ENCODE measurements around the gene IRAK1. TPM values are rescaled to one million over a fixed set of nuclear protein-coding genes. Genes with fewer than 3 reads are reported as not detected.
"Not testable (repeated sequence)": the region's sequence is repeated elsewhere in the genome, so short reads cannot be mapped to it uniquely, and the experiment has no call there.

The IRAK1 gene
- polyA plus RNA-seq, 3 donors, result 64.1 to 67.7 (median 64.2) TPM

DNA sequence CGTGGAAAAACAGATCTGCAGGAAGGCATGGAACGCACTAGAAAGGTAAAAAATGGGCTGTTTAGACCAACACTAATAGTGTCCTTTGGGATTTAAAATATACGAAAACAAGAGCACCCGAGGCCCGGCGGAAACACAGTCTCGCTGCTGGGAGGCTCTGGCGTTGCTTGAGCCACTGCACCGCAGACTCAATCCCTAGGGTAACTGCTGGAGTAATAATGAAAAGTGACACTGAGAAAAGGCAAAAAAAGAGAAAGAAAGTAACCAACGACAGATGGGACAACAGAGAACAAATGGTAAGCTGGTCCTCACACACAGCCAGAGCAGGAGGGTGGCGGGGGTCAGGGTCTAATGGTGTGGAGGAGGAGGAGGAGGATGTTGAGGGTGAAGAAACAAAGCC, 15.4 kb downstream of the IRAK1 start:
- DNase-seq, result no peak

- no peak for DNase-seq
Observed at GRCh38 chrX:154002215-154002719, 17.4 kb downstream of the IRAK1 start.

DNA sequence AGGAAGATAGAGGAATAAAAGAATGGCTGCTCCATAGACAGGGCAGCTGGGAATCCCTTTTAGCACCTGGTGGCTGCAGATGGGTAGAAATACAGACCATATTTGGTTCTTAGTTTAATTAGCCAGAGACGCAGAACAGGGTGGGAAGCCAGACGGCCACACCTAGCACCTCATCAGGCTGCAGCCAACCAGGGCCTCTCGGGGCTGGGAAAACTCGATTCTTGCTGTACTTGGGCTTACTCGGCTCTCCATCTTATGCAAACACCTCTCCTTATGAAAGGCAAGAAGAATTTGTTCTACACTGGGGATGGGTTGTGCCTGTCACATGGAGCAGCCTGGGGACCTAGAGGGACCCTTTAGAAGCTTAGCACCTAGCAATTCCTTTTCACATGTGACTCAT, 19.7 kb downstream of the IRAK1 start:
- no peak for DNase-seq

DNA sequence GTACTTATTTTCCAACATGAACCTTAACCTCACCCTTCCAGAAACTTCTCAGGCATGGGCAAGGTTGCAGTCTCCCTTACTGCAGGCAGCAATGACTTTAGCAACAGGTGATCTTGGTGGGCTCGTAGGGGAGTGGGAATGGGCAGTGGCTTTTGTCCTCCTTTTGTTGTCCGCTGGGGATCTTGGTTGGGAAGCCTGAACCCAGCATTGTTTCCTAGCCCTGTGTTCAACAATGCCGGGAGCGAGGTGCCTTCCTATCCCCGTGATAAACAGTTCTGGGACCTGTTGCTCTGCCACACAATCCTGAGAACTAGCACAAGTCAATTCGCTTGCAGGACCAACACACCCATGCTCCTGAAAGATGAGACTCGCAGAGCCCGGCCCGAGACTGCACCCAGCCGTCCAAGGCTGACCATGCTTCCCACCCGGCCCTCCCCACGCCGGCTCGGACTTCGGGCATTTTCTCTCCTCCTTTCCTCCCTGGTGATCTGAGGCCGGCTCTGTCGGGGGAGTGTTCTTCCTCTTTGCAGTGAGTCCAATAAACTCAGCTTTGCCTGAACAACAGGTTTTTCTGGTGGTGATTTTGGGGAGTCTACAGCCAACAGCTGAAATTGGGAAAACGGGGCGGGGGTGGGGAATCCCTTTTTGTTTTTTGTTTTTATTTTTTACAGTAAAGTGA, 20.2 kb downstream of the IRAK1 start:
- DNase-seq, result no peak

DNA sequence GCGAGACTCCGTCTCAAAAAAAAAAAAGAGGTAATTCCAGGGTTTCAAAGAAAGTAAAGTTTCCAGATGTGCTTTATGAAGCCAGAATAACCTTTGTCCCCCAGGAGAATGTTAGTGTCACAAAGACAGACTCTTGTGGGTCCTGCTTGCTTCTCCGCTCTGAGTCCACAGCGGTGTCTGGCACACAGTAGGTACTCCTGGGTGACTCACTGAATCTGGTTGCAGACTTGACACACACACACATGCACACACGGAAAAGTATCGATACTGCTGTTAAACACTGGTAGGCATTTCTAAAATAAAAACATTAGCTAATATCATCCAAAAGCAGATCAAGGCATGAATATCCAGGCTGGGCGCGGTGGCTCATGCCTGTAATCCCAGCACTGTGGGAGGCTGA, 24.2 kb downstream of the IRAK1 start:
- DNase-seq, result no peak

DNA sequence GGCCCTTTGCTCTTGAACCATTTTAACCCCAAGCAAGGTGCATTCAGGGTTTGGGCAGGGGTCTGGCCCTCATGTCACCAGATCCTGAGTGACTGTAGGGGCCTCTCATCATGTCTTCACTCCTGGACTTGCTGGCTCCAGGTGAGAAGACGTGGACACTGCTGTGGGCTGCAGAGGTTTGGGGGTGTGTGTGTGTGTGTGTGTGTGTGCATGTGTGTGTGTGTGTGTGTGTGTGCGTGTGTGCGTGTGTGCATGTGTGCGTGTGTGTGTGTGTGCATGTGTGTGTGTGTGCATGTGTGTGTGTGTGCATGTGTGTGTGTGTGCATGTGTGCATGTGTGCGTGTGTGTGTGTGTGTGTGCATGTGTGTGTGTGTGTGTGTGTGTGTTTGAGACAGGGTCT, 25.3 kb downstream of the IRAK1 start:
- not testable (repeated sequence) for DNase-seq

- DNase-seq, result no peak
Observed at GRCh38 chrX:153993978-153994377, 25.7 kb downstream of the IRAK1 start.

- no peak for DNase-seq
Observed at GRCh38 chrX:153993079-153993478, 26.6 kb downstream of the IRAK1 start.

DNA sequence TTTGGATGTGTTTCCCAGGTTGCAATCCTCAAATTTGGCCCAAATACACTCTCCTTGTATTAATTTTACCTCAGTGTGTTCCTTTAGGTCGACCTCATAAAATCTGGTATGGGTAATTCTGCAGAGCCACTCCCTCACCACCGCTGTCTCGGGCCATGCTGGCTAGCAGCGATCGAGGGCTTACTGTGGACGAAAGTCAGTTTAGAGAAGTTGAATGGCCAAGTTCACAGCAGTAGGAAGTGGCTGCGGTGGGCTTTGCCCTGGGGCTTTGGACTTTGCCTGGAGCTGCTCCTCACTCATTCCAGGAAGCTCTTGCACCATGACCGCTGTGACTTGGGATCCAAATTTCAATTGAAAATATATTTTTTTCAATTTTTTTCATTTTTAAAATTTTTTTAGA, 27.5 kb downstream of the IRAK1 start:
- DNase-seq, result no peak

GRCh38 chrX:153991013-153991580, 28.6 kb downstream of the IRAK1 start:
- no peak for DNase-seq

- no peak for DNase-seq
Observed at GRCh38 chrX:153989973-153990655, 29.6 kb downstream of the IRAK1 start.

- DNase-seq, result no peak
Observed at GRCh38 chrX:153988493-153988892, 31.2 kb downstream of the IRAK1 start.

DNA sequence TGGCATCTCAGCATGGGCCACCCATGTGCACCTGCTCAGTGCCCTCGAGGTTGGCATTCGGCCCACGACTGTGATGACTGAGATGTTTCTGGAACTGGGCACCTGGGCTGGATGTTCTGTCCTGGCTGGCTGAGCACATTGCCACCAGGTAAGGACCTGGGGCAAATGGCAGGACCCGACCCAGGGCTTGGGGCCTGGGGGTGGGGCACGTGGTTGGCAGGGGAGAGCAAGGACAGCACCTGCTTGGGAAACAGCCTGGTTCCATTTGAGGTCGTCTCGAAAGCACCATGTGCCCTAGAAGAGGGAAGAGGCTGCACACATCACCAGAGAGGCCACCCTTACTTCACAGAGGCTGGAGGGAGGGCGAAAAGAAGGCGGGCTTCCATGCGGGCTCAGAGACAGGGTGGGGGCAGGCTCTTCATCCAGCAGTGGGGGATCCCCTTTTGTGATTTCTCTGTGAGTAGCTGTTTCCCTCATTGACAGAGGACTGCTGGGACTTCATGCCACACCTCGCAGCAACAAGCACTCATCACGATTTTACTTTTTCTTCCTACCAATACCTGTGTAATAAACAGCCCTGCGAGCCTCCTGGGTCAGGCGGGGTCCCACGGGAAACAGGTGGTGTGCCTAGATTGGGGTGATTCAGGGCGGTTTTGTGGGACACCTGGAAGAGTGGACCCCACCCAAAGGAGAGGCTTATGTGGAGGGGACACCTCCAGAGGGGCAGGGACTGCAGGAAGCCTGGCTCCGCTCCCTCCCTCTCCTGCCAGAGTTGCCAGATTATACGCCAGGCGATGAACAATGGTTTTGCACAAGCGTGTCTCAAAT, 35.1 kb downstream of the IRAK1 start:
- DNase-seq, result no peak

- DNase-seq, result no peak
Observed at GRCh38 chrX:153983321-153983801, 36.3 kb downstream of the IRAK1 start.

GRCh38 chrX:153981771-153982533, 37.8 kb downstream of the IRAK1 start:
- DNase-seq, result no peak

DNA sequence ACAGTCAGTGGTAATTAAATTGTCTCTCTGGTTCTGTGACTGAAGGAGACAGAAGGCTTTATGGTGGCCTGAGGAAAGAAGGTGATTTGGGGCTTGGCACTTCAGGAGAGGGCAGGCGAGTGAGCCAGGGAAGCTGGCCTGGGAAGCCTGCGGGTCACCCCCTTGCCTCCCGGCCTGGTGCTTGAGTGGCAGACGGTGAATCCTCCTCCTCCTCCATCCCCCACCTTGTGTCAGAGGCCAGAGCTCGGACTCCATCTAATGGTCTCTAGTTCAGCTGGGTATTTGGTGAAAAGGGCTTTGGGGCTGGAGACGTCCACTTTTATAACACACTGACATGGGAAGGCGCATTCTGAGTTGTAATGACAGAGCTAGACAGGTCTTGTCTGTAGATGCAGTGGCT, 38.5 kb downstream of the IRAK1 start:
- DNase-seq, result no peak

- DNase-seq, result not testable (repeated sequence)
Observed at GRCh38 chrX:153980394-153980793, 39.3 kb downstream of the IRAK1 start.

GRCh38 chrX:153974726-153975286, 44.9 kb downstream of the IRAK1 start:
- no peak for DNase-seq

GRCh38 chrX:153974003-153974725, 45.5 kb downstream of the IRAK1 start:
- no peak for DNase-seq
